GM12892 (cell line): ENCODE measurements around the gene CUL9.

Source experiments
- POLR2A ChIP-seq: IDR thresholded peaks from 2 replicates; pipeline ENCODE4 v1.6.1; 2011; ENCODE audit warnings: low read depth, low read length, control low read depth
- POLR2AphosphoS5 ChIP-seq: IDR thresholded peaks from 2 replicates; pipeline ENCODE4 v1.6.1; 2011; ENCODE audit warnings: low read depth, low read length, control low read depth
- TAF1 ChIP-seq: IDR thresholded peaks from 2 replicates; pipeline ENCODE4 v1.6.1; 2011; ENCODE audit warnings: low read depth, mild to moderate bottlenecking, control low read depth, low read length, borderline replicate concordance

- TF ChIP-seq POLR2A (no peak), POLR2AphosphoS5 (no peak), TAF1 (no peak)
Measured at GRCh38 chr6:43173591-43174262, 8.3 kb upstream of the CUL9 start.
